ENCODE data around the gene DEFB127. TPM values are rescaled to one million over a fixed set of nuclear protein-coding genes. Genes with fewer than 3 reads are reported as not detected.

The DEFB127 gene
- total RNA-seq (2022; extraction: Qiagen RNA extraction; ENCODE audit: low read depth): not detected in 5 replicates

GRCh38 chr20:157154-157553 lies at the start of gene DEFB127:
TSS of gene DEFB127 (plus strand) at chr20:157454. CDS start at chr20:157545, 91 bp downstream.

GRCh38 chr20:142290-142689 lies 15.0 kb upstream of the DEFB127 start, which contains the start of gene DEFB126:
TSS of gene DEFB126 (plus strand) at chr20:142590. CDS start at chr20:142629, 39 bp downstream.

GRCh38 chr20:189611-190010 lies 32.4 kb downstream of the DEFB127 start, which contains the start of gene DEFB128:
TSS of gene DEFB128 (minus strand) at chr20:189711. CDS start at chr20:189623, 88 bp downstream.

Other genes starting within 250 kb of the DEFB127 start
- gene DEFB125, start 69.8 kb upstream of the DEFB127 start, total RNA-seq (2022; extraction: Qiagen RNA extraction; ENCODE audit: low read depth): not detected in 5 replicates
- not detected in 5 replicates for gene DEFB126, start 14.9 kb upstream of the DEFB127 start, total RNA-seq (2022; extraction: Qiagen RNA extraction; ENCODE audit: low read depth)
- gene DEFB128, start 32.3 kb downstream of the DEFB127 start, total RNA-seq (2022; extraction: Qiagen RNA extraction; ENCODE audit: low read depth): not detected in 5 replicates
- not detected in 5 replicates for gene DEFB129, start 69.8 kb downstream of the DEFB127 start, total RNA-seq (2022; extraction: Qiagen RNA extraction; ENCODE audit: low read depth)
- gene DEFB132, start 100.3 kb downstream of the DEFB127 start, total RNA-seq (2022; extraction: Qiagen RNA extraction; ENCODE audit: low read depth): not detected in 5 replicates
- gene C20orf96, start 133.3 kb downstream of the DEFB127 start, total RNA-seq (2022; extraction: Qiagen RNA extraction; ENCODE audit: low read depth): 10.5 to 11.8 TPM (median 10.9 TPM) in 5 replicates
- gene ZCCHC3, start 140.1 kb downstream of the DEFB127 start, total RNA-seq (2022; extraction: Qiagen RNA extraction; ENCODE audit: low read depth): 18.6 to 22.8 TPM (median 20.8 TPM) in 5 replicates
- 17.3 to 28.9 TPM (median 27.9 TPM) in 5 replicates for gene SOX12, start 168.1 kb downstream of the DEFB127 start, total RNA-seq (2022; extraction: Qiagen RNA extraction; ENCODE audit: low read depth)
- 56.4 to 63.1 TPM (median 60.3 TPM) in 5 replicates for gene NRSN2, start 189.7 kb downstream of the DEFB127 start, total RNA-seq (2022; extraction: Qiagen RNA extraction; ENCODE audit: low read depth)
- 40.2 to 53.1 TPM (median 51.9 TPM) in 5 replicates for gene TRIB3, start 223.3 kb downstream of the DEFB127 start, total RNA-seq (2022; extraction: Qiagen RNA extraction; ENCODE audit: low read depth)

All from A549 treated with CpdA at 1 μM for 4 hours (cell line).